NCI-H187 (cell line): ENCODE measurements around the gene C1orf198.

Source experiments
- DNase-seq, 2 experiments: peaks; one replicate each; lab custom pipeline; 2025; lab: John Stamatoyannopoulos, UW

C1orf198 gene

GRCh38 chr1:230867903-230868735 lies at the start of gene C1orf198:
Gene C1orf198, minus strand, starts transcription at chr1:230868521. Its CDS starts 9 bp downstream, at chr1:230868512.
- peak in 1 of 2 experiments; percentile 7 for DNase-seq

- peak in 1 of 2 experiments; percentile 54 for DNase-seq
These were observed 49.2 kb upstream of the C1orf198 start for GRCh38 chr1:230917284-230918135.

GRCh38 chr1:230916587-230917283 lies 48.4 kb upstream of the C1orf198 start:
- no peak for DNase-seq

- no peak for DNase-seq
These were observed 46.8 kb upstream of the C1orf198 start for GRCh38 chr1:230915078-230915477.

- no peak for DNase-seq
These were observed 45.2 kb upstream of the C1orf198 start for GRCh38 chr1:230913496-230913895.

- no peak for DNase-seq
These were observed 42.4 kb upstream of the C1orf198 start for GRCh38 chr1:230910755-230911117.

- DNase-seq: no peak
These were observed 41.8 kb upstream of the C1orf198 start for GRCh38 chr1:230909974-230910754.

- no peak for DNase-seq
These were observed 39.3 kb upstream of the C1orf198 start for GRCh38 chr1:230907472-230908205.

GRCh38 chr1:230906226-230906625 lies 37.9 kb upstream of the C1orf198 start:
- DNase-seq: no peak

GRCh38 chr1:230905733-230906132 lies 37.4 kb upstream of the C1orf198 start:
- no peak for DNase-seq

GRCh38 chr1:230902349-230902923 lies 34.1 kb upstream of the C1orf198 start:
- no peak for DNase-seq

GRCh38 chr1:230901671-230902070 lies 33.4 kb upstream of the C1orf198 start:
- no peak for DNase-seq

GRCh38 chr1:230900984-230901383 lies 32.7 kb upstream of the C1orf198 start:
- DNase-seq: no peak

GRCh38 chr1:230899841-230900251 lies 31.5 kb upstream of the C1orf198 start:
- no peak for DNase-seq

- DNase-seq: no peak
These were observed 30.4 kb upstream of the C1orf198 start for GRCh38 chr1:230898748-230899147.

GRCh38 chr1:230898144-230898543 lies 29.8 kb upstream of the C1orf198 start:
- DNase-seq: no peak

GRCh38 chr1:230896779-230897178 lies 28.5 kb upstream of the C1orf198 start:
- DNase-seq: no peak

GRCh38 chr1:230895452-230895851 lies 27.1 kb upstream of the C1orf198 start:
- no peak for DNase-seq

GRCh38 chr1:230894664-230895063 lies 26.3 kb upstream of the C1orf198 start:
- no peak for DNase-seq

- DNase-seq: no peak
These were observed 25.7 kb upstream of the C1orf198 start for GRCh38 chr1:230894032-230894431.
